Stimulated activated CD8-positive, alpha-beta memory T cell treated with anti-CD3 and anti-CD28 coated beads, Interleukin-15, amount 100 ng/mL, for 4 hours (primary cell): ENCODE results near the gene ZNF236.
"Not testable (repeated sequence)": the region's sequence is repeated elsewhere in the genome, so short reads cannot be mapped to it uniquely, and the experiment has no call there.

Source experiments
- DNase-seq, 2 donors: peaks; one replicate each; pipeline ENCODE4 v3.0.0-alpha.2; 2020; ENCODE audit warnings: low read depth in 2 of 2

Gene ZNF236

DNA sequence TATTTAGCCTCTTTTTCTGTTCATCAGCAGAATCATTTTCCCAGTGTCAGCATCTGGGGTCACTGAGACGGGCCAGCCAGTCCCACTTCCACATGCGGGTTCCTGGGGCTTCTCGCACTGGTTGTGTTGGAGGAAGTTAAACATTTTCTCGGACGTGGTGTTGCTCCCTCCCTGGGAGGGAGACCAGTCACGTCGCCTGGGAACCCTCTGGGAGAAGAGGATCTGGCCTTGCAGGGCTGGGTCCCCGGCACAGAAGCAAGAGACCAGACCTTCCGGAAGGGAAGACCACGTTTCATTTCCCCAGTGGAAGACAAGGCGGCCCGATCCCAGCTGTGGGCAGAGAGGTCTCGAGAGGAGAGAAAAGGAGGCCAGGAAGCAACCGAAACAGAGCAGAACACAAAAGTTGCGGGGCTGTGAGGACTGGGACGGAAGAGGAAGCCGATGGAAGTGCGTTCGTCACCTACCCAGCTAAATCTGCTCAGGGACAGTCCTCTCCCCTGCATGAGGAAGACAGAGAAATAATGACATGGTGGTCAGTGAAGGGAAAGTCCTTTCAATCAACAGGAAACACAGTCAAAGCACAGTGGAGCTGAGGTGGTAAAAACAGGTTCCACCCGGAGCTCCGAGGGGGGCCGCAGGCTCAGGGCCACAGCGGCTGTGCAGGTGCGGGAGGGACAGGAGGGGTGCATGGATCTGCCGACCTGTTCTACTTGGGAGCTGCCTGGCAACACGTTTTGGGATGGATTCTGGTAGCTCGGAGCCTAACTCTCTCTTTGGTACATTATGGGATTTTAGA lies 165.9 kb downstream of the ZNF236 start:
- no peak for DNase-seq

DNA sequence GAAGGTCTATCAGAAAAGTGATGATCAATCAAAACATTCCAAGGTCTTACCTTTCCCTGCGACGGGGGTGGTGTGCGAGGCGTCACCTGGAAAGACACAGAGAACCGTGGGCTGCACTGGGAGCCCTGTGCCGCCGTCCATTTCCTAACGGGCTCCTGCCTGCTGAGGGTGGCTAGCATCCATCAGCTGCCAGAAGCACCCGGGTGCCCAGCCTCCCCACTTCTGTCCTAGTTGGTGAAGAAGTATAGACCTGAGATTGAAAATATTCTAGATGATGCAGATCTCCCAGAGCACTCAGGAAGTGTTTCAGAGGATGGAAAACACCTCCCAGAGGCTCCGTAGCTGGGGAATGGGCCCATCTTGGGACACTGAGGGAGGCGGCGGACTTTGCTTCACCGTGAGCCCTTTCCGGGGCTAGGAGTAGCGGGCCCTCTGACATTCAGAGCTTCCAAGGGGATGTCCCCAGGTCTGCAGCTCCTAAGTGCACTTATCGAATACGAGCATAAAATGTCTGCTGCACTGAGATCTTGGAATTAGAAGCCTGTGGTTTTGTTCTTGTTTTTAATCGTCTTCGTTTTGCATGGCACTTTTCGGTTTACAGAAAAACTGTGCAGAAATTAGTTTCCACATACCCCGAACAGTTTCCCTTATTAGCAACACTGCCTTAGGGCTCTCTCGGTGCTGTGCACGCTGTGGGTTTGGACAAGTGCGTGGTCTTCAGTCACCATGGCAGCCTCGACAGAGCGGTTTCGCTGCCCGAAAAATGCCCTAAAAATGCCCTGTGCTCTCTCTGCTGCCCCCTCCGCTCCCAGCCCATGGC lies 166.7 kb downstream of the ZNF236 start:
- DNase-seq, result no peak

- no peak for DNase-seq
Observed at GRCh38 chr18:76989647-76990190, 167.4 kb downstream of the ZNF236 start.

DNA sequence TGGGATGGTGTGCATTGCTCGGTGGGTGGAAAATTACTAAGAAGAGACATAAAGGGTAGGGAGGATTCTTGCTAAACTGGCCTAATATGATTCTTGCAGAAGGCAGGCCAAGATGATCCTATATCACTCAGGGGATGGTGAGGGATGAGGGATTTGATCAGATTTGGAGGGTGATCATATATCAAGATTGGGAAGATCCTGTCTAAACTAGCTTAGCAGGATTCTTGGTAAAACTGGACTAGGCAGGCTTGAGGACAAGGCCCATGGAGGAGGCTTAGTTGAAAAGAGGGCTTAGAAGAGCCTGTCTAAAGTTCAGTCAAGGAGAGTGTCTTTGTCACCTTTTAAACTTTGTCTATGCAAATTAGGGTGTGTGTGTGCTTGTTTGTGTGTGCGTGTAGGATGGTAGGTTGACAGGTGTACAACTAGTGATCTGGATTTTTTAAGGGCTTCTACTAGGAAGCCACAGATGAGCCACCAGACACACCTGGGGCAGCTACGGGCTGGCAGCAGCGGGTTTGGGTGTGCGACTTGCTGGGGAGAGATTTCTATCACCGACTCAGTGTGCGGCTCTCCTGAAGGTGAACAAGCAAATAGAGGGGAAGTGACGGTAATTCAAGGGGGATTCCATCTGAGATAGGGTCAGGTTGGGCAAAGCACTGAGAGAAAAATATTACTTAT lies 168.1 kb downstream of the ZNF236 start:
- not testable (repeated sequence) for DNase-seq

GRCh38 chr18:76991021-76991688 lies 168.8 kb downstream of the ZNF236 start:
- no peak for DNase-seq

DNA sequence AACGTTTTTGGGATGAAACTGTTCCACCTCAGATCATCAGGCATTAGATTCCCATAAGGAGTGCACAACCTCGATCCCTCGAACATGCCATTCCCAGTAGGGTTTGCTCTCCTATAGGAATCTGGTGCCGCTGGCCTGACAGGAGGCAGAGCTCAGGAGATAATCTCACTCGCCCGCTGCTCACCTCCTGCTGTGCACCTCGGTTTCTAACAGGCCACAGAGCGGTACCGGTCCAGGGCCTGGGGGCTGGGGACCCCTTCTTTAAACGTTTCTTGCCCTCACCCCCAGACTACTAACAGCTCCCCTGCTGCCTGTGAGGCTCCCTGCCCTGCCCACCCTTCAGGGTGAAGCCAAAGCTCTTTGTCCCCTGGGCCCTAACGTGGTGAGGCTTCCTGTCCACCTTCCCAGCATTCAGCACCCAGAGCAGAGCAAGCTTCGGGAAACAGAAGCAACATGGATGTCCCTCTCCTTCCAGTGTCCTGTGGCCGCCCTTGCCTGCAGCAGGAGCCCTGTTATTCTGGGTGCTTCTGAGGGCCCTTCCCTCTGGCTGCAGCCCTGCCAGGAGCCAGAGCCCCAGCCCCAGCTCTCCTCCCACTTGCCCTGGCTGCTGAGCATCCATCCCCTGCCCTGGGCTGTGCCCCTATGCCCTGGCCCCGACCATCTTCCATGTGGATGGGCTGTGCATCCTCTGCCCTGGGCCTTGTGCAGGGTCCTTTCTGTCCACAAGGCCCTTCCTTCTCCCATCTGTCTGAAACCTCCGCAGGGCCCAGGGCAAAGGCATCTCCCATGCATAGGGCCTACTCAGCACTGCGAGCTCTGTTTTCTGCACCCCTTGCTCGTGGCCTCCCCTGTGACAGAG lies 170.1 kb downstream of the ZNF236 start:
- DNase-seq, result no peak

DNA sequence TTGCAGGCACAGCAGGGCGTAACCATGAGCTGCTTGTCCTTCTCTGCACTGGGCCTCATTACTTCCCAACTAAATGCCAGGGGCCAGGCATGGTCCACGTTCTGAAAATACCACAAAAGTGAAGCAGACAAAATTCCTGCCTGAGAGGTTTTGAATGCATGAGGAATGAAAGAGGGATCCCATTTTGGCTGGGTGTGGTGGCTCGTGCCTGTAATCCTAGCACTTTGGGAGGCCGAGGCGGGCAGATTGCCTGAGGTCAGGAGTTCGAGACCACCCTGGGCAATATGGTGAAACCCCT lies 170.7 kb downstream of the ZNF236 start:
- no peak for DNase-seq

DNA sequence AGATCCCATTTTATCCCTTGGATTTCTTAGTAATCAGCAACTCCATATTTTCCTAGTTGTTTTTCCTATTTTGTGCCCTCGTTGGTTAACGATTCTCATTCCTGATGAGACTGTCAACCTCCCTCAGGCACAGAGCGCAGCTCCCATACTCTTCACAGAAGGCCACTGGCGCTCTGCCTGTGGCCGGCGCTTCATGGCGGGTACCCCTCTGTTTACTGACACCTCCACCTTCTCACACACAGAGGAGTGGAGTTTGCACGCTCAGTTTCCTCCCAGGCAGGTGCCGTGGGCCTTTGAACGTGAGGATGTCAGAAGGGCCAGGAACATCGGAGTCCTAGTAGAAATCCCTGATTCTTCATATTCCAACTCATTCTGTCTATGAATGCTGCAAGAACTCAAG lies 171.2 kb downstream of the ZNF236 start:
- no peak for DNase-seq

- no peak for DNase-seq
Observed at GRCh38 chr18:76994086-76994654, 171.8 kb downstream of the ZNF236 start.

DNA sequence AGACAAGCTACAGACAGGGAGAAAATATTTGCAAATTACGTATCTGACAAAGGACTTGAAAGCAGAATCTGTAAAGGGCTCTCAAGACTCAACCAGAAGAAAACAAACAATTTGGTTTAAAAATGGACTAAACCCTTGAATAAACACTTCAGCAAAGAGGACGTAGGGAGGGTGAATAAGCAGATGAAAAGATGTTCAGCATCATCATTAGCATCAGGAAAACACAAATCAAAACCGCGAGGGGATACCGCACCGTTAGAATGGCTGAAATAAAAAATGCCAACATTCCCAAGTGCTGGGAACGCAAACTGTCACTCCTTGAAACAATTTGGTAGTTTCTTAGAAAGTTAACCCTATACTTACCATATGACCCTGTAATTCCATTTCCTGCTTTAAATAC lies 173.5 kb downstream of the ZNF236 start:
- no peak for DNase-seq

DNA sequence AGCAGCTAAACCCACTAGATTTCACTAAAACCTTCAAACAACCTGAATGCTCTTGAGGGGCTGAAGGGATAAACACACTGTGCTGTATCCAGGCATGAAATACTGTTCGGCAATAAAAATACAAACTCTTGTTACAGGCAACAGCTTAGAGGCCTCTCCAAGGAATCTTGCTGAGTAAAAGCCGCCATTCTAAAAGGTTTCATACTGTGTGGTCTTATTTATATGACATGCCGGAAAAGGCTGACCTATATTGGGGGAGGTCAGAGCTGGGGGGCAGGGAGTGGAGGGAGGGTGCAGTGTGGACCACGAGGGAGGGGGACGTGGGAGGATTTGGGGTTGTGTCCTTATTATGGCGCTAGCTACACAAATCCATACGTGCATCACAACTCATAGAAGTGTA lies 174.1 kb downstream of the ZNF236 start:
- DNase-seq, result no peak

GRCh38 chr18:76997951-76998808 lies 175.8 kb downstream of the ZNF236 start:
- DNase-seq, result no peak

GRCh38 chr18:76999077-76999476 lies 176.7 kb downstream of the ZNF236 start:
- no peak for DNase-seq

DNA sequence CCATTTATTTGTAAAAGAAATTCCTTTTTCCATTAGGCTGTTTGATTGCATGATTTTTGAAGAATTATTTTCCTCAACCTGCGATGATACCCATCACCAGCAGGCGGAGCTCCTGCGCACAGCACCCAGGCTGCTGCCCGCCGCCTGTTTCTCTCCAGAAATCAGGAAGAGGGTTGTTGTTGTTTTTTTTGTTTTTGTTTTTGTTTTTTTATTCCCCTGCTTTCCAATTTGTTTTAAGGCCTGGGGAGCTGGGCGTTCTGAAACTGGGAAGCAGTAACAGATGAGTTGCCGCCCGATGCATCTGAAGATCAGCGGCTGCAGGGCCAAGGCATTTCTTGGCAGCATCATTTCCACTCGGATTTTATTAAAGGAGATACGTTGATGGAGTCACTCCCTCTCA lies 178.2 kb downstream of the ZNF236 start:
- DNase-seq, result no peak

- DNase-seq, result no peak
Observed at GRCh38 chr18:77001041-77001440, 178.7 kb downstream of the ZNF236 start.

DNA sequence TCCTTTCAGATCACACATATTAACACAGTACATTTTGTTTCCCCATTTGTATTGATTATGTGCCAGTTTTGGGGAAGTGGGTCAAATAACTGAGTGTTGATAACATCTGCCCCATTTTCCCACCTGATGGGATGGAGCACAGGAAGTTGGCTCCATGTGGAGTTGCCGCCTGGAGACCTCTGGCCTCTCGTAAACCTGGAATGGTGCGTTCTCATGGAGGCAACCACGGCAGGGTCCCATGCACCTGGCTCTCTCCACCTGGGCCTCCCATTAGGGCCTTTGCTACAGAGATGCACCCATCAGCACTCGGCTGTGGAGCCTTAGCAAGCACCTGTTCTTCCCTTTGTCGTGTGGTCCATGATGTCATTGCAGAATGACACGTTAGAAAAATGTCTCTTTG lies 179.6 kb downstream of the ZNF236 start:
- no peak for DNase-seq

DNA sequence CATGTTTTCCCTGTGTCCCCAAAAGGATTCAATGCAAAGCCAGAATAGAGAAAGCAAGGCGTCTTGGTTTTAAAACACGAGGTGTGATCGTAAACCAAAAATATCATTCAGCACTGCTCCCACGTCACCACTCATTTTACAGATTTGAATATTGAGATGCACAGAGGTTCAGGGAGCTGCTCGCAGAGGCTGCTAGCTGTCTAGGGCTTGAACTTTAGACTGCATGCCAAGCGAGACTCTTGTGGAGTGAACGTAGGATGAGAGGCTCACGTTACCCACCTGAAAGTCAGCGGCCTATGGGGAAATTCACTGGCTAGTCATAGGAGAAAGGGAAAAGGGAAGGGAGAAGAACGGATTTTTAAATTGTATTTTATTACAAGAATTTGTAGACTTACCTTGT lies 180.1 kb downstream of the ZNF236 start:
- no peak for DNase-seq

DNA sequence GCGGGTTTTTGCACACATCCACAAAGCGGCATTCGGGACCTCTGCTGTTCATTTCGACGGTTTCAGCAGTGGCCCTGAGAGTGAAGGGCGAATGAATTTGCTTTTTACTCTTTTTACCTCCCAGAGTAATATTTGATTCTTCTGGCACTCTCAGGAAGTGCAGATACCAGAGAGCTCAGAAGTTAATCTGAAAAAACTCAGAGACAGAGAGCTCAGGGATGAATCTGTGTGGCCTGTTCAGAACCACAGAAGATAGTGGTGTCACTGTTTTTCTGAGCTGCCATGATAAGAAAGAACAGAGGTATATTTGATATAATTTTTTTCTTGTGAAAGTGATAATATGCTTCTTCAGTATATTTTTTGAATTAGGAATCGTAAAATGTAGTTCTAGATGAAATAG lies 181.0 kb downstream of the ZNF236 start:
- DNase-seq, result no peak

DNA sequence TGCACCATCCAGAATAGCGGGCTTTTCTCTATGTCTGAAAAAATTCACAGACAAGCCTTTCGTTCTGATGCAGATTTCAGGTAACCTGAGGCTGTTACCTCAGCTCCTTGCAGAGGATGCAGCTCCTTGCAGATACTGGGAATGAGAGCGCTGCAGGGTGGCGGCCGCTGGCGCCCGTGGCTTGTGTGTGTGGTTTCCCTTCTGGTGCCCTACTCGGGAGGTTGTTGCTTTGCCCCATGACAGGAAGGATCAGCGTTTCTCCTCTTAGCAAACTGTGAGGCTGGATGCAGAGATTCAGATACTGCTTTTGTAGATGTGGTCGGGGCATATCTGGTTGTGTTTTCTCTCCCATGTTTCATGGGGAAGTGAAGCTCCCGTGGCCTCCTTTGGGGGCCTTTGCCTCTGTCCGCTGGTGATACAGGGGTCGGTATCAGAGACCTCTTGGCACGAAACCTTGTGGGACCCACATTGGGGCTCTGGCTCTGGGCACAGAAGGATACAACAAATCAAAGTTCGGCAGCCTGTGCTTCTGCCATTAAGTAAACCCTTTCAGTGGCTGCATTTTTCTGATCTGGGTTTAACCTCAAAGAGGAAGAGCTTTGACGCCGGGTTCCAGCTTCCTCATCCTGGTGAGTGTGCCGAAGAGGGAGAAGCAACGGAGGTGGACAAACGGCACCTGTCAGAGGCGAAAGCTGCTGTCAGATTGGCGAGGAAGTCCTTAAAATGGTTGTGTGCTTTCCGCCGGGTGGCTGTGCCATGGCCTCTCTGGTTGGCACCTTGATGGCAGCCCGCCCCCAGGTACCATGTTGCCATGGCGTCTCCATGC lies 182.4 kb downstream of the ZNF236 start:
- no peak for DNase-seq
